Progenitor cell of endocrine pancreas (in vitro differentiated cells): ENCODE results near the gene GNMT. TPM values are rescaled to one million over a fixed set of nuclear protein-coding genes. Genes with fewer than 3 reads are reported as not detected.

Source experiments
- DNase-seq: peaks from one replicate; pipeline ENCODE4 v3.0.0; 2021; ENCODE audit warnings: low spot score; ENCODE audit not compliant: unreplicated experiment
- H3K27ac Mint-ChIP-seq: 2 replicates; pipeline ENCODE4 v1.8.0; 2021; ENCODE audit warnings: mild to moderate bottlenecking, moderate library complexity, mixed read lengths
- H3K27me3 Mint-ChIP-seq: 2 replicates; pipeline ENCODE4 v1.8.0; 2021; ENCODE audit warnings: mixed read lengths
- H3K36me3 Mint-ChIP-seq: 2 replicates; pipeline ENCODE4 v1.8.0; 2022; ENCODE audit warnings: mixed read lengths; ENCODE audit not compliant: insufficient read depth
- H3K4me1 Mint-ChIP-seq: 2 replicates; pipeline ENCODE4 v1.8.0; 2021; ENCODE audit warnings: low read depth, mixed read lengths
- H3K4me3 Mint-ChIP-seq: 2 replicates; pipeline ENCODE4 v1.8.0; 2021; ENCODE audit warnings: low read depth, mild to moderate bottlenecking, moderate library complexity, mixed read lengths
- H3K9me3 Mint-ChIP-seq: 2 replicates; pipeline ENCODE4 v1.8.0; 2021; ENCODE audit warnings: low read depth, mixed read lengths
- total RNA-seq: library from RNA; stranded (reverse); gene quantifications from 2 replicates; pipeline ENCODE4 v1.2.1, GENCODE V29; 2021
- TF ChIP-seq, protein P1 (sequence below): fragments of 200-600 bp; sonication (generic); IDR thresholded peaks from one replicate; pipeline ENCODE4 v1.5.0; 2021; ENCODE audit warnings: antibody characterized with exemption, mild to moderate bottlenecking; ENCODE audit not compliant: unreplicated experiment

Gene GNMT
- total RNA-seq, 1 donor from 2014 or later = 1.3 TPM

DNA sequence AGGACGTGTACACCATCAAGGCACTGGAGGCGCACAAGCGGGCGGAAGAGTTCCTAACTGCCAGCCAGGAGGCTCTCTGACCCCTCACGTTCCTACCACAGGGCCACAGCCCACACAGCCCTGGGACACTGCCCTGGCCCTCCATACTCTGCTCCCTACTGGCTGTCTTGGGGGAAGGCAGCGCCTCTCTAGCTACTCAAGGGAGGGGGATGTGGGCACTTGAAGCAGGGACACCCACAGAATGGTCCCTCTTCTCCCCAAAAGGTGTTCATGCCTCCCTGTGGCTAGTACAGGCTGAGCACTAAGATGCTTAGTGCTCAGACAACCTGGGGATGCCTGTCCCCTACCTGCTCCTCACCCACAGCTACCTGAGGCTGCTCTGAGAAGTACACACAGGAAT lies 50.7 kb downstream of the GNMT start:
- peaks cover 12% of the 10 kb centered on the region for H3K36me3 Mint-ChIP-seq
- H3K9me3 Mint-ChIP-seq = no peaks in the 10 kb centered on the region
- H3K27me3 Mint-ChIP-seq = no peaks in the 10 kb centered on the region
- H3K27ac Mint-ChIP-seq = no peak overlapping the region
- peaks cover 29% of the 10 kb centered on the region for H3K4me1 Mint-ChIP-seq
- DNase-seq = no peak
- TF ChIP-seq, protein P1, sequence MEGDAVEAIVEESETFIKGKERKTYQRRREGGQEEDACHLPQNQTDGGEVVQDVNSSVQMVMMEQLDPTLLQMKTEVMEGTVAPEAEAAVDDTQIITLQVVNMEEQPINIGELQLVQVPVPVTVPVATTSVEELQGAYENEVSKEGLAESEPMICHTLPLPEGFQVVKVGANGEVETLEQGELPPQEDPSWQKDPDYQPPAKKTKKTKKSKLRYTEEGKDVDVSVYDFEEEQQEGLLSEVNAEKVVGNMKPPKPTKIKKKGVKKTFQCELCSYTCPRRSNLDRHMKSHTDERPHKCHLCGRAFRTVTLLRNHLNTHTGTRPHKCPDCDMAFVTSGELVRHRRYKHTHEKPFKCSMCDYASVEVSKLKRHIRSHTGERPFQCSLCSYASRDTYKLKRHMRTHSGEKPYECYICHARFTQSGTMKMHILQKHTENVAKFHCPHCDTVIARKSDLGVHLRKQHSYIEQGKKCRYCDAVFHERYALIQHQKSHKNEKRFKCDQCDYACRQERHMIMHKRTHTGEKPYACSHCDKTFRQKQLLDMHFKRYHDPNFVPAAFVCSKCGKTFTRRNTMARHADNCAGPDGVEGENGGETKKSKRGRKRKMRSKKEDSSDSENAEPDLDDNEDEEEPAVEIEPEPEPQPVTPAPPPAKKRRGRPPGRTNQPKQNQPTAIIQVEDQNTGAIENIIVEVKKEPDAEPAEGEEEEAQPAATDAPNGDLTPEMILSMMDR = no peak
- H3K4me3 Mint-ChIP-seq = peak overlapping the region; percentile 33

DNA sequence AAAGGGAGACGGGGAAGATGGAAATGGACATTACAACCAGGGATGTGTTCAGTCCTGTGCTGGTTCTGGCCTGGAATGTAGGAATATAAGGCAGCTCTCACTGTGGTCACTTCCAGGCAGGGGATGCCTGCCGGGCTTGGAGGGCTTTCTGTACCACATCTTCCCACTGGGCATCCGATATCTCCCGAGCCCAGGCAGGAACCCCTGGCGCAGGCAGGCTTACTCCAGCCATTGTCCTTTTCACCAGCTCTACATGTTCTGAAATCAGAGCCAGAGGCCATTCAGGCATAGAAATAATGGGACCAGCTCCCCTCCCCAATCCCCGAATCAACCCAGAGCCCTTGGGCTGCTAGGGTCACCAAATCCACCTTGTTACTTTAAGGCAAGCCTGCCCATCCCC lies 51.8 kb downstream of the GNMT start:
- H3K36me3 Mint-ChIP-seq = peaks cover 12% of the 10 kb centered on the region
- no peaks in the 10 kb centered on the region for H3K9me3 Mint-ChIP-seq
- H3K4me1 Mint-ChIP-seq = peaks cover 30% of the 10 kb centered on the region
- no peak for DNase-seq
- TF ChIP-seq, protein P1 = no peak
- H3K27ac Mint-ChIP-seq = peak overlapping the region; percentile 59
- H3K27me3 Mint-ChIP-seq = no peaks in the 10 kb centered on the region
- peak overlapping the region; percentile 93 for H3K4me3 Mint-ChIP-seq

DNA sequence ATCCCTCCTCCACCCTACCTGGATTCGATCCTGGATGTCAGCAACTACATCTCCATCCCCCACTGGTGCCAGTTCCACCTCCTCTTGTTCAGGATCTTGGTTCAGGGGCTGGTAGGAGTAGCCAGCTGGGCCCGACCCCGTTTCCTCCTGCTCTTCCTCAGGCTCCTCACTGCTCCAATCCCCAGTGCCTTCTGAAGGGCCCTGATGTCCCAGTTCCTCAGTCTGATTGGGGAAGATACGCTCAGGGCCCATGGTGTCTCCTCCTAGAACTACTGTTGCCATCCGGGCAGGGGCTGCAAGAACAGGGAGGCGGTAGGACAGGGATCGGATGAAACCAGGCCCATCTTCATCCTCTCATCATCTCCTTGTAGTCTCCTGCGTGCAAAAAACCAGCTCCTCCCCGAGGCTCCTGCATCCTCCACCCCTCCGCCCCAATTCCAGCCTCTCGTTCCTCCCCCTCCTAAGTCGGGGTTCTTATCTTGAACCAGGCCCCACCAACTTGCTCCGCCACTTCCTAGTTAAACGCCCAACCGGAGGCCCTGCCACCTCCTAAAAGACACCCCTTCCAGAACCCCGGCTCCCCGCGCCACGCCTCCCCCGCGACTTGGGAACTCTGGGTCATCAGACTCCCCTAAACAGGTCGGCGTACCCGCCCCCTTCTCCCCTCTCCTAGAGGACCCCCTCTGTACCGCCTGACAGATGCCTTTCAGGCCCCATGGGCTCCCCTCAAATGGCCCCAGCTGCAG lies 52.7 kb downstream of the GNMT start:
- no peaks in the 10 kb centered on the region for H3K27me3 Mint-ChIP-seq
- no peaks in the 10 kb centered on the region for H3K9me3 Mint-ChIP-seq
- peaks cover 11% of the 10 kb centered on the region for H3K36me3 Mint-ChIP-seq
- peak overlapping the region; percentile 92 for H3K27ac Mint-ChIP-seq
- DNase-seq = no peak
- H3K4me3 Mint-ChIP-seq = peak overlapping the region; percentile 93
- peaks cover 30% of the 10 kb centered on the region for H3K4me1 Mint-ChIP-seq
- TF ChIP-seq, protein P1 = no peak

Other genes with a start within 250 kb of the GNMT start
- 0.13 TPM in 1 of 2 replicates, not detected in the other for gene PRPH2, start 238.2 kb upstream of the GNMT start, total RNA-seq
- gene TBCC, start 214.7 kb upstream of the GNMT start, total RNA-seq = 26.8 and 28.4 TPM in 2 replicates
- 13.2 and 14.4 TPM in 2 replicates for gene BICRAL, start 178.7 kb upstream of the GNMT start, total RNA-seq
- gene RPL7L1, start 81.1 kb upstream of the GNMT start, total RNA-seq = 82.8 and 88.9 TPM in 2 replicates
- not detected in 2 replicates for gene PTCRA, start 44.7 kb upstream of the GNMT start, total RNA-seq
- gene CNPY3, start 31.3 kb upstream of the GNMT start, total RNA-seq = 61.5 and 64.1 TPM in 2 replicates
- gene PEX6, start 18.4 kb downstream of the GNMT start, total RNA-seq = 29.8 and 32.3 TPM in 2 replicates
- gene PPP2R5D, start 23.8 kb downstream of the GNMT start, total RNA-seq = 52.2 and 53.6 TPM in 2 replicates
- gene MEA1, start 53.2 kb downstream of the GNMT start, total RNA-seq = 64.0 and 68.4 TPM in 2 replicates
- 86.8 and 91.1 TPM in 2 replicates for gene KLHDC3, start 53.5 kb downstream of the GNMT start, total RNA-seq
- gene RRP36, start 60.9 kb downstream of the GNMT start, total RNA-seq = 60.6 and 62.4 TPM in 2 replicates
- 58.9 and 60.9 TPM in 2 replicates for gene CUL7, start 93.1 kb downstream of the GNMT start, total RNA-seq
- gene MRPL2, start 98.7 kb downstream of the GNMT start, total RNA-seq = 45.2 and 52.2 TPM in 2 replicates
- 71.9 and 73.8 TPM in 2 replicates for gene KLC4, start 98.9 kb downstream of the GNMT start, total RNA-seq
- gene PTK7, start 115.6 kb downstream of the GNMT start, total RNA-seq = 141 and 142 TPM in 2 replicates
- gene SRF, start 210.5 kb downstream of the GNMT start, total RNA-seq = 29.1 and 30.3 TPM in 2 replicates
- 57.0 and 61.1 TPM in 2 replicates for gene CUL9, start 221.4 kb downstream of the GNMT start, total RNA-seq